ENCODE measurements around the gene CDK14.

Gene CDK14

DNA sequence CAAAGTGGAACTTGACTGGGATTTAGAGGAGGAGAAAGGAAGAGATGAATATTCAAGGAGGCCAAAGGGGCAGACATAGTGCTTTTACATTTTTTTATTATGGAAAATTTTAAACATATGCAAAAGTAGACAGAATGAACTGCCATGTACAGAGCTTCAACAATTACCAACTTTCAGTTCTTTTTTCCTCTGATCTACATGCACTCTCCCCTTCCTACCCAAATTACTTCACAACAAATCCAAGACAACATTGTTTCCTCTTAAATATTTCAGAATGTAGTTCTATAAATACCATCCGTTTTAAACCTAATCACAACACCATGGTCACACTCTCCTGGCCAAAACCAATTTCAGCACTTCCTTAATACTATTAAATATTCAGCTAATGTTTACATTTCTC, 584.6 kb downstream of the CDK14 start:
- TF ChIP-seq TAF1 (IDR thresholded peaks at IDR 0.05; ENCODE audit: borderline replicate concordance, insufficient read depth, low read length) (no peak), SIN3A (IDR thresholded peaks at IDR 0.05; ENCODE audit: borderline replicate concordance, insufficient read depth, low read length) (no peak), FOXP2 (optimal IDR thresholded peaks at IDR 0.05; ENCODE audit: borderline replicate concordance, extremely low read depth, extremely low read length, insufficient read depth) (no peak), POLR2AphosphoS5 (IDR thresholded peaks at IDR 0.05; ENCODE audit: low read depth, low read length) (no peak)
- TF ChIP-seq, protein P1, sequence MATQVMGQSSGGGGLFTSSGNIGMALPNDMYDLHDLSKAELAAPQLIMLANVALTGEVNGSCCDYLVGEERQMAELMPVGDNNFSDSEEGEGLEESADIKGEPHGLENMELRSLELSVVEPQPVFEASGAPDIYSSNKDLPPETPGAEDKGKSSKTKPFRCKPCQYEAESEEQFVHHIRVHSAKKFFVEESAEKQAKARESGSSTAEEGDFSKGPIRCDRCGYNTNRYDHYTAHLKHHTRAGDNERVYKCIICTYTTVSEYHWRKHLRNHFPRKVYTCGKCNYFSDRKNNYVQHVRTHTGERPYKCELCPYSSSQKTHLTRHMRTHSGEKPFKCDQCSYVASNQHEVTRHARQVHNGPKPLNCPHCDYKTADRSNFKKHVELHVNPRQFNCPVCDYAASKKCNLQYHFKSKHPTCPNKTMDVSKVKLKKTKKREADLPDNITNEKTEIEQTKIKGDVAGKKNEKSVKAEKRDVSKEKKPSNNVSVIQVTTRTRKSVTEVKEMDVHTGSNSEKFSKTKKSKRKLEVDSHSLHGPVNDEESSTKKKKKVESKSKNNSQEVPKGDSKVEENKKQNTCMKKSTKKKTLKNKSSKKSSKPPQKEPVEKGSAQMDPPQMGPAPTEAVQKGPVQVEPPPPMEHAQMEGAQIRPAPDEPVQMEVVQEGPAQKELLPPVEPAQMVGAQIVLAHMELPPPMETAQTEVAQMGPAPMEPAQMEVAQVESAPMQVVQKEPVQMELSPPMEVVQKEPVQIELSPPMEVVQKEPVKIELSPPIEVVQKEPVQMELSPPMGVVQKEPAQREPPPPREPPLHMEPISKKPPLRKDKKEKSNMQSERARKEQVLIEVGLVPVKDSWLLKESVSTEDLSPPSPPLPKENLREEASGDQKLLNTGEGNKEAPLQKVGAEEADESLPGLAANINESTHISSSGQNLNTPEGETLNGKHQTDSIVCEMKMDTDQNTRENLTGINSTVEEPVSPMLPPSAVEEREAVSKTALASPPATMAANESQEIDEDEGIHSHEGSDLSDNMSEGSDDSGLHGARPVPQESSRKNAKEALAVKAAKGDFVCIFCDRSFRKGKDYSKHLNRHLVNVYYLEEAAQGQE (IDR thresholded peaks at IDR 0.05; ENCODE audit: insufficient read depth in 1 of 2, low read depth in 2 of 2, low read length in 2 of 2) = no peak

DNA sequence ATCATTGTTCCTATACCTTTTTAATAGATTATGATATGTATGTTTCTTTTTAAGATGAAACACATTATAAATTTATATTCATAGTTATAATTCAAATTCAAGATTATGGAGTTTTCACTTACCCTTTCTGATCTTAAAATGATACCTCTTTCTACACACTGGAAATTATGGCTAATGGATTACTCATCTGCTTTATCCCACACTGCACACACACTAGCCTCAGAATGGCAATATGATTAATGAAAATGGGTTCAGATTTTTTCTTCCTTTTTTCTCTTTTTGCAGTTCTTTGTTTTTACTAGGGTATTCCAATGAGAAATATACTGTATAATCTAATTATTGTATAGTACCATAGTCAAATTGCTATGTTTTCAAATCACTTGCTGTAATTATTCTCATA, 585.8 kb downstream of the CDK14 start:
- TF ChIP-seq TAF1 (IDR thresholded peaks at IDR 0.05; ENCODE audit: borderline replicate concordance, insufficient read depth, low read length) (no peak), FOXP2 (optimal IDR thresholded peaks at IDR 0.05; ENCODE audit: borderline replicate concordance, extremely low read depth, extremely low read length, insufficient read depth) (no peak), SIN3A (IDR thresholded peaks at IDR 0.05; ENCODE audit: borderline replicate concordance, insufficient read depth, low read length) (no peak), POLR2AphosphoS5 (IDR thresholded peaks at IDR 0.05; ENCODE audit: low read depth, low read length) (no peak)
- TF ChIP-seq, protein P1 (IDR thresholded peaks at IDR 0.05; ENCODE audit: insufficient read depth in 1 of 2, low read depth in 2 of 2, low read length in 2 of 2) = no peak

DNA sequence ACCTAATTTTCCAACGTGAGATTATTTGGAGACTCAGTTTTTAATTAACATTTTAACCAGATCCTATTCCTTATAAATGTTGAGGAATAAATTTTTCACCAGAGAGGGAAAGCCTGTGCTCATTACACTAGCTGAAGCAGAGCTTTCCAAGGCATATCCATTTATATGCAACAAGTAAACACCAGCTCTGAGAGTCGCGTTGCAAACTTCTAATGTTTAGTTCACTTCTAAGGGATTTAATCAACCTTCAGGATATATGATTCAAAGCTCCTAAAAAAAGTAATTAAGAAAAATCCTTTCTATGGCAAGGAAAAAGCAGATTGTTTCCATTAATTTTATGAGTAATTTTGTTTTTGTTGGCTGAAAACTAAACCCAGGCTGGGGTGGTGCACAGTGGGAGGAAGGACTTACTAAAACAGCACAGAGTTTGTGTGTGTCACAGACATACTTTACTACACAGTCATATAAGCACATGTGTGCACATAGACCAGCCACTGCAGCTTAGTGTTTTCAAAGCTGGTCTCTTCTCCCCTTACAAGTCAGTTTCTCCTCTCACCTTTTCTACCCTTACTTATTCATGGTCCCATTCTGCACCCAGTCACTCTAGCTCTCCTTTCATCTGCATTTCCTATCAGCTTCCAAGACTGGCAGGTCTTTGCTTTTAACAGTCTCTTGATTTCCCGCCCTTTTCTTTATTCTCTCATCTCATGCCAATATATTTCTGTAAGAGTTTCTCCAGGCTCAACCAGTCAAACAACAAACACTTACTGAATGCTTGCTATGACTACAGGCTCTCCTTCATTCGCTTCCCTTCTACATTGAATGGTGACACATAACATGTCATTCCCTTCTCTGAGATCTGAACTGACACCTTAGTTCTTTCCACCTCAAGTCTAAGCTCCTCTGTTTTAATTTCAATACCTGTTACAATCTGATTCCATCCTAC, 587.0 kb downstream of the CDK14 start:
- no peak for TF ChIP-seq SIN3A (IDR thresholded peaks at IDR 0.05; ENCODE audit: borderline replicate concordance, insufficient read depth, low read length)
- no peak for TF ChIP-seq TAF1 (IDR thresholded peaks at IDR 0.05; ENCODE audit: borderline replicate concordance, insufficient read depth, low read length)
- TF ChIP-seq, protein P1 (IDR thresholded peaks at IDR 0.05; ENCODE audit: insufficient read depth in 1 of 2, low read depth in 2 of 2, low read length in 2 of 2) = no peak
- no peak for TF ChIP-seq POLR2AphosphoS5 (IDR thresholded peaks at IDR 0.05; ENCODE audit: low read depth, low read length)
- TF ChIP-seq FOXP2 (optimal IDR thresholded peaks at IDR 0.05; ENCODE audit: borderline replicate concordance, extremely low read depth, extremely low read length, insufficient read depth) = no peak

DNA sequence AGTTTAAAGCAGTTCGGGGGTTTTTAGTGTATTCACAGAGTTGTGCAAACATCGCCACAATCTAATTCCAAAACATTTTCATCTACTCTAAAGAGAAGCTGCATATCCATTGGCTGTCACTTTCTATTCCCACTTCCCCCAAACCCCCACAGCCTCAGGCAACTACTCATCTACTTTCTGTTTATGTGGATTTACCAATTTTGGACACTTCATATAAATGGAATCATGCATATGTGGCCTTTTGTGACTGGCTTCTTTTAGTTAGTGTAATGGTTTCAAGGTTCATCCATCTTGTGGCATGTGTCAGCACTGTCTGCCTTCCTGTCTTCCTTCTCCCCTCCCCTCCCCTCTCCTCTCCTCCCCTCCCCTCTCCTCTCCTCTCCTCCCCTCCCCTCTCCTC, 589.6 kb downstream of the CDK14 start:
- TF ChIP-seq SIN3A (IDR thresholded peaks at IDR 0.05; ENCODE audit: borderline replicate concordance, insufficient read depth, low read length) (no peak), POLR2AphosphoS5 (IDR thresholded peaks at IDR 0.05; ENCODE audit: low read depth, low read length) (no peak)
- TF ChIP-seq, protein P1 (IDR thresholded peaks at IDR 0.05; ENCODE audit: insufficient read depth in 1 of 2, low read depth in 2 of 2, low read length in 2 of 2) = no peak

Data from PFSK-1 (cell line).